ENCODE data around the gene B2M. TPM values are rescaled to one million over a fixed set of nuclear protein-coding genes. Genes with fewer than 3 reads are reported as not detected.

B2M gene
- total RNA-seq, 1 donor from 2014 or later: 3,396 TPM

- intact Hi-C loops (cut with micrococcal nuclease): loop anchor here (1.0 to 5.0 kb wide), 10 partner anchors 14 to 374 kb away; no protein-coding TSS in a partner anchor
- H3K27ac Mint-ChIP-seq: peak within 1 kb of the TSS; percentile 99
- H3K9me3 Mint-ChIP-seq: no peaks in the 10 kb centered on the region
- H3K27me3 Mint-ChIP-seq: no peaks in the 10 kb centered on the region
- no peak for TF ChIP-seq CTCF (IDR thresholded peaks at IDR 0.05)
- peaks cover 20% of the 10 kb centered on the region for H3K36me3 Mint-ChIP-seq (ENCODE audit: low read depth)
- H3K4me1 Mint-ChIP-seq: peaks cover 58% of the 10 kb centered on the region
- DNase-seq (peak; percentile 88), ATAC-seq (ENCODE audit: low read depth) (peak; percentile 83)
- ChIA-PET CTCF (interaction anchor here (0.6 to 6.9 kb wide), 20 partner anchors 9 to 385 kb away, joined by 3 to 239 read pairs (median 5); partner anchors contain the start of genes B2M, PATL2 and TRIM69), POLR2A (interaction anchor here (0.6 to 10.4 kb wide), 28 partner anchors 7 to 918 kb away, joined by 3 to 1048 read pairs (median 4); partner anchors contain the start of genes B2M, EIF3J, ELL3 and PATL2)
- peak within 1 kb of the TSS; percentile 98 for H3K4me3 Mint-ChIP-seq
Measured at GRCh38 chr15:44663410-44664308, 47.7 kb upstream of the B2M start, which contains the start of gene SPG11. Gene SPG11, minus strand, starts transcription at chr15:44663662. Its CDS starts 15 bp downstream, at chr15:44663647.

- Mint-ChIP-seq H3K27me3 (no peaks in the 10 kb centered on the region), H3K4me3 (peak overlapping the region; percentile 67), H3K27ac (peak overlapping the region; percentile 95), H3K9me3 (no peaks in the 10 kb centered on the region), H3K4me1 (peaks cover 78% of the 10 kb centered on the region), H3K36me3 (ENCODE audit: low read depth) (peaks cover 6% of the 10 kb centered on the region)
- DNase-seq (no peak), ATAC-seq (ENCODE audit: low read depth) (no peak)
- ChIA-PET CTCF (interaction anchor here (1.0 to 6.9 kb wide), 8 partner anchors 11 to 88 kb away, joined by 3 to 239 read pairs (median 7); partner anchors contain the start of genes B2M, PATL2 and TRIM69), POLR2A (interaction anchor here (1.5 to 10.4 kb wide), 6 partner anchors 11 to 65 kb away, joined by 4 to 1048 read pairs (median 40); partner anchors contain the start of genes B2M, PATL2 and TRIM69)
- no peak for TF ChIP-seq CTCF (IDR thresholded peaks at IDR 0.05)
- intact Hi-C loops (cut with micrococcal nuclease): no loop called here
Measured at GRCh38 chr15:44666210-44667038, 44.9 kb upstream of the B2M start.

- Mint-ChIP-seq H3K4me1 (peaks cover 79% of the 10 kb centered on the region), H3K9me3 (no peaks in the 10 kb centered on the region), H3K4me3 (peak overlapping the region; percentile 67), H3K27ac (peak overlapping the region; percentile 95), H3K27me3 (no peaks in the 10 kb centered on the region), H3K36me3 (ENCODE audit: low read depth) (peaks cover 6% of the 10 kb centered on the region)
- ATAC-seq (ENCODE audit: low read depth): no peak
- intact Hi-C loops (cut with micrococcal nuclease): no loop called here
- POLR2A ChIA-PET: interaction anchor here (0.6 to 10.4 kb wide), 7 partner anchors 11 to 378 kb away, joined by 4 to 1048 read pairs (median 21); partner anchors contain the start of genes B2M, GOLM2, PATL2 and TRIM69
- no peak for DNase-seq
- CTCF ChIA-PET: interaction anchor here (1.0 to 6.9 kb wide), 8 partner anchors 11 to 88 kb away, joined by 3 to 239 read pairs (median 7); partner anchors contain the start of genes B2M, PATL2 and TRIM69
- TF ChIP-seq CTCF (IDR thresholded peaks at IDR 0.05): no peak
Measured at GRCh38 chr15:44667039-44667360, 44.3 kb upstream of the B2M start.

- TF ChIP-seq CTCF (IDR thresholded peaks at IDR 0.05): no peak
- Mint-ChIP-seq H3K4me1 (peaks cover 88% of the 10 kb centered on the region), H3K9me3 (no peaks in the 10 kb centered on the region), H3K36me3 (ENCODE audit: low read depth) (peaks cover 2% of the 10 kb centered on the region), H3K27ac (peak overlapping the region; percentile 95), H3K27me3 (no peaks in the 10 kb centered on the region), H3K4me3 (no peak overlapping the region)
- DNase-seq (no peak), ATAC-seq (ENCODE audit: low read depth) (peak; percentile 23)
- POLR2A ChIA-PET: interaction anchor here (0.8 to 3.3 kb wide), 7 partner anchors 9 to 68 kb away, joined by 3 to 84 read pairs (median 12); partner anchors contain the start of genes B2M, PATL2 and TRIM69
- intact Hi-C loops (cut with micrococcal nuclease): no loop called here
- CTCF ChIA-PET: interaction anchor here (1.0 to 1.9 kb wide), 2 partner anchors 42 to 85 kb away, joined by 3 to 9 read pairs; partner anchors contain the start of genes B2M and PATL2
Measured at GRCh38 chr15:44668921-44669320, 42.4 kb upstream of the B2M start.
